GM03348 (cell line): ENCODE data around the gene SCYGR1.
"Not testable (repeated sequence)": the region's sequence is repeated elsewhere in the genome, so short reads cannot be mapped to it uniquely, and the experiment has no call there.

Experiments used
- DNase-seq: peaks from one replicate; pipeline ENCODE4 v3.0.0; 2012; ENCODE audit warnings: low spot score

Gene SCYGR1

GRCh38 chr2:227387583-227387982, at the start of gene SCYGR1:
TSS of gene SCYGR1 (minus strand) at chr2:227387949. CDS start at chr2:227387949, 0 bp downstream.
- not testable (repeated sequence) for DNase-seq

- no peak for DNase-seq
Observed at GRCh38 chr2:227436436-227437174, 48.9 kb upstream of the SCYGR1 start.

GRCh38 chr2:227433171-227433570, 45.4 kb upstream of the SCYGR1 start:
- no peak for DNase-seq

GRCh38 chr2:227430639-227431038, 42.9 kb upstream of the SCYGR1 start:
- DNase-seq: no peak

GRCh38 chr2:227428731-227429285, 41.1 kb upstream of the SCYGR1 start:
- DNase-seq: no peak

- no peak for DNase-seq
Observed at GRCh38 chr2:227423656-227424499, 36.1 kb upstream of the SCYGR1 start.

- DNase-seq: no peak
Observed at GRCh38 chr2:227420087-227421052, 32.6 kb upstream of the SCYGR1 start.

GRCh38 chr2:227416701-227417100, 29.0 kb upstream of the SCYGR1 start:
- DNase-seq: no peak

- peak; percentile 68 for DNase-seq
Observed at GRCh38 chr2:227415538-227416424, 28.0 kb upstream of the SCYGR1 start.

- DNase-seq: no peak
Observed at GRCh38 chr2:227414846-227415245, 27.1 kb upstream of the SCYGR1 start.

GRCh38 chr2:227413371-227413770, 25.6 kb upstream of the SCYGR1 start:
- DNase-seq: no peak

GRCh38 chr2:227412877-227413276, 25.1 kb upstream of the SCYGR1 start:
- no peak for DNase-seq

GRCh38 chr2:227411990-227412350, 24.2 kb upstream of the SCYGR1 start:
- no peak for DNase-seq

- DNase-seq: peak; percentile 49
Observed at GRCh38 chr2:227411320-227411989, 23.7 kb upstream of the SCYGR1 start.

- DNase-seq: peak; percentile 24
Observed at GRCh38 chr2:227410191-227410590, 22.4 kb upstream of the SCYGR1 start.

GRCh38 chr2:227407591-227408151, 19.9 kb upstream of the SCYGR1 start:
- no peak for DNase-seq

- DNase-seq: peak; percentile 90
Observed at GRCh38 chr2:227406177-227407031, 18.7 kb upstream of the SCYGR1 start.

- DNase-seq: no peak
Observed at GRCh38 chr2:227404585-227405271, 17.0 kb upstream of the SCYGR1 start.
